A549 (cell line): ENCODE data around the gene RPL37A. TPM values are rescaled to one million over a fixed set of nuclear protein-coding genes. Genes with fewer than 3 reads are reported as not detected.

Experiments
- ATAC-seq, 2 experiments: fragments of 200-7000 bp in 1 of 2; fragments of >200 bp in 1 of 2; cut with Nextera tagmentation in 1 of 2; cut with Tn5 transposase in 1 of 2; 3 replicates each; pipeline versions ENCODE4 v1.8.0 to v1.9.1; 2018 to 2020; ENCODE audit warnings: mild to moderate bottlenecking in 1 of 2, moderate library complexity in 1 of 2
- CTCF ChIA-PET: fragments of 300-600 bp; sonication (Branson Sonifier 250); formaldehyde crosslinking; extraction: SDS; loops from one replicate; lab custom pipeline; 2021; ENCODE audit warnings: antibody characterized with exemption, inconsistent platforms; lab: Yijun Ruan, JAX
- POLR2A ChIA-PET: fragments of 350-600 bp; formaldehyde crosslinking; extraction: SDS; loops from one replicate; lab custom pipeline; 2021; ENCODE audit warnings: antibody characterized with exemption, inconsistent platforms; lab: Yijun Ruan, JAX
- DNase-seq, 2 experiments: peaks; one replicate each; pipeline versions ENCODE4 v3.0.0 to v3.0.0-alpha.2; 2011 to 2016; ENCODE audit warnings: low read depth in 1 of 2, low spot score in 1 of 2
- FAIRE-seq: peaks from 2 replicates; lab custom pipeline; 2011; peaks lifted over from hg19 to GRCh38; lab: Jason Lieb, UNC
- H3K27ac ChIP-seq, 2 experiments: fragments of >200 bp; sonication (Bioruptor Twin); formaldehyde crosslinking; 3 replicates each; pipeline ENCODE4 v1.5.1; 2016 to 2017
- H3K4me1 ChIP-seq: fragments of >200 bp; sonication (Bioruptor Twin); formaldehyde crosslinking; 3 replicates; pipeline ENCODE4 v1.6.1; 2016
- H3K4me2 ChIP-seq: fragments of >200 bp; sonication (Bioruptor Twin); formaldehyde crosslinking; 3 replicates; pipeline ENCODE4 v1.6.1; 2016
- H3K4me3 ChIP-seq: fragments of >200 bp; sonication (Bioruptor Twin); formaldehyde crosslinking; 3 replicates; pipeline ENCODE4 v1.5.1; 2016
- H3K9me3 ChIP-seq: fragments of >200 bp; sonication (Bioruptor Twin); formaldehyde crosslinking; 3 replicates; pipeline ENCODE4 v1.6.1; 2016
- CHD2 ChIP-seq: fragments of 150-350 bp; IDR thresholded peaks from 2 replicates; pipeline ENCODE4 v1.6.1; 2014; ENCODE audit warnings: low read length; ENCODE audit not compliant: partially characterized antibody
- CHD4 ChIP-seq: fragments of 200-600 bp; sonication (generic); IDR thresholded peaks from 2 replicates; pipeline ENCODE4 v1.6.1; 2016; ENCODE audit warnings: antibody characterized with exemption, mild to moderate bottlenecking, borderline replicate concordance
- CTCF ChIP-seq: fragments of >200 bp; sonication (Bioruptor Twin); formaldehyde crosslinking; IDR thresholded peaks from 3 replicates; pipeline ENCODE4 v1.5.1; 2016
- E2F6 ChIP-seq: IDR thresholded peaks from 2 replicates; pipeline ENCODE4 v1.6.1; 2012; ENCODE audit warnings: low read depth, borderline replicate concordance
- EHMT2 ChIP-seq: fragments of 200-600 bp; sonication (generic); IDR thresholded peaks from 2 replicates; pipeline ENCODE4 v1.6.1; 2016; ENCODE audit warnings: antibody characterized with exemption, low read depth, mild to moderate bottlenecking, moderate library complexity
- ELK1 ChIP-seq: fragments of 150-350 bp; IDR thresholded peaks from 2 replicates; pipeline ENCODE4 v1.6.1; 2014; ENCODE audit warnings: low read depth, mild to moderate bottlenecking, low read length
- ESRRA ChIP-seq: fragments of 150-350 bp; IDR thresholded peaks from 2 replicates; pipeline ENCODE4 v1.6.1; 2014; ENCODE audit warnings: mild to moderate bottlenecking, low read length, borderline replicate concordance
- FOSL2 ChIP-seq, 2 experiments: fragments of 450-650 bp in 1 of 2; fragments of >200 bp in 1 of 2; sonication (Bioruptor Twin) in 1 of 2; formaldehyde crosslinking; IDR thresholded peaks; 2 replicates each; pipeline versions ENCODE4 v1.5.0 to v1.6.1; 2016 to 2020; ENCODE audit warnings: mild to moderate bottlenecking in 1 of 2, moderate library complexity in 1 of 2
- HES2 ChIP-seq: fragments of >200 bp; sonication (Bioruptor Twin); formaldehyde crosslinking; IDR thresholded peaks from 2 replicates; pipeline ENCODE4 v1.6.1; 2016
- HMGXB4 ChIP-seq: fragments of 250-450 bp; sonication (Bioruptor Pico); IDR thresholded peaks from 2 replicates; pipeline ENCODE4 v1.5.0; 2021; ENCODE audit warnings: mild to moderate bottlenecking, moderate library complexity, borderline replicate concordance
- HOXA7 ChIP-seq: fragments of 250-450 bp; sonication (Bioruptor Pico); IDR thresholded peaks from 2 replicates; pipeline ENCODE4 v1.5.0; 2020; ENCODE audit warnings: mild to moderate bottlenecking, moderate library complexity
- JUN ChIP-seq, 2 experiments: fragments of >200 bp; sonication (Bioruptor Twin); formaldehyde crosslinking; IDR thresholded peaks; 2 replicates in 1 of 2; 3 replicates in 1 of 2; pipeline ENCODE4 v1.6.1; 2016 to 2017
- MAX ChIP-seq: IDR thresholded peaks from 2 replicates; pipeline ENCODE4 v1.6.1; 2012
- MAZ ChIP-seq: fragments of 150-350 bp; IDR thresholded peaks from 2 replicates; pipeline ENCODE4 v1.6.1; 2014; ENCODE audit warnings: antibody characterized with exemption, low read depth, low read length, borderline replicate concordance
- MYC ChIP-seq: IDR thresholded peaks from 2 replicates; pipeline ENCODE4 v1.6.1; 2012; ENCODE audit warnings: mild to moderate bottlenecking, inconsistent platforms, low read length, improper control_type of control experiment, borderline replicate concordance
- NPAS2 ChIP-seq: fragments of 250-450 bp; sonication (Bioruptor Pico); IDR thresholded peaks from 2 replicates; pipeline ENCODE4 v1.8.0; 2022; ENCODE audit warnings: mild to moderate bottlenecking, moderate library complexity, borderline replicate concordance
- RAD21 ChIP-seq, 2 experiments: fragments of >200 bp in 1 of 2; sonication (Bioruptor Twin) in 1 of 2; formaldehyde crosslinking in 1 of 2; IDR thresholded peaks in 1 of 2; conservative IDR thresholded peaks in 1 of 2; 2 replicates in 1 of 2; 3 replicates in 1 of 2; pipeline ENCODE4 v1.6.1; 2012 to 2018; ENCODE audit warnings: inconsistent platforms in 1 of 2
- REST ChIP-seq: fragments of 200-600 bp; sonication (generic); IDR thresholded peaks from 2 replicates; pipeline ENCODE4 v1.6.1; 2016; ENCODE audit warnings: antibody characterized with exemption, mild to moderate bottlenecking, moderate library complexity
- SREBF2 ChIP-seq: fragments of 450-650 bp; IDR thresholded peaks from 2 replicates; pipeline ENCODE4 v1.6.1; 2014; ENCODE audit warnings: mild to moderate bottlenecking, moderate library complexity
- TP53 ChIP-seq: fragments of 250-450 bp; sonication (Bioruptor Pico); IDR thresholded peaks from 2 replicates; pipeline ENCODE4 v1.5.0; 2021; ENCODE audit warnings: mild to moderate bottlenecking, moderate library complexity
- USF2 ChIP-seq: fragments of 450-650 bp; IDR thresholded peaks from 2 replicates; pipeline ENCODE4 v1.6.1; 2014; ENCODE audit warnings: antibody characterized with exemption
- ZNF302 ChIP-seq: fragments of 250-450 bp; sonication (Bioruptor Pico); IDR thresholded peaks from 2 replicates; pipeline ENCODE4 v1.9.0; 2021; ENCODE audit warnings: inconsistent platforms, mild to moderate bottlenecking, moderate library complexity
- ZSCAN20 ChIP-seq: fragments of 250-450 bp; sonication (Bioruptor Pico); IDR thresholded peaks from 2 replicates; pipeline ENCODE4 v1.8.0; 2022; ENCODE audit warnings: mild to moderate bottlenecking, moderate library complexity
- WGBS: methylation state at CpG from one replicate; pipeline ENCODE4 v1.1.6; 2017; ENCODE audit errors: missing lambda C conversion rate; 5-methylcytosine and 5-hydroxymethylcytosine counted together
- polyA plus RNA-seq, 4 experiments: library from polyadenylated mRNA; depleted of rRNA in 3 of 4; stranded (reverse); fragments of >200 nt; fragmentation: RNase III in 1 of 4; extraction: RNeasy Plus Mini Kit Qiagen cat#74134 plus additional on column Dnase treatment in 1 of 4; gene quantifications; 2 replicates in 3 of 4; 3 replicates in 1 of 4; pipeline ENCODE4 v1.2.3, GENCODE V29; 2011 to 2017

Gene RPL37A
- polyA plus RNA-seq, 2 of the 4 experiments (the other 2 are of a cell fraction) = 4,046 to 4,381 TPM

- WGBS = 57% methylated on average over 3 of the region's 3 CpGs
- no peaks in the 10 kb centered on the region for H3K9me3 ChIP-seq
Observed at GRCh38 chr2:216541505-216541904, 42.9 kb downstream of the RPL37A start.

GRCh38 chr2:216545359-216545758 lies 46.7 kb downstream of the RPL37A start:
- DNase-seq (no peak), ATAC-seq (no peak), FAIRE-seq (no peak)
- Histone ChIP-seq H3K27ac (no peak overlapping the region), H3K4me2 (no peak overlapping the region), H3K9me3 (no peaks in the 10 kb centered on the region), H3K4me1 (no peaks in the 10 kb centered on the region), H3K4me3 (no peak overlapping the region)
- CTCF ChIA-PET = interaction anchor here (1.0 kb wide), 1 partner anchor 105 kb away, joined by 3 read pairs; no protein-coding TSS in a partner anchor
- WGBS = 82% methylated on average over 4 of the region's 4 CpGs
- POLR2A ChIA-PET = no interaction called here
- TF ChIP-seq EHMT2 (no peak), MAX (no peak), ZSCAN20 (CRISPR knock-in tag) (no peak), MAZ (no peak), REST (no peak), NPAS2 (CRISPR knock-in tag) (no peak), ZNF302 (CRISPR knock-in tag) (no peak), USF2 (no peak), HOXA7 (CRISPR knock-in tag) (no peak), CHD4 (no peak), ELK1 (no peak)

More at GRCh38 chr2:216541505-216541904, 42.9 kb downstream of the RPL37A start:
- TF ChIP-seq CTCF (no peak), HOXA7 (CRISPR knock-in tag) (no peak), JUN (IDR thresholded peaks at IDR 0.05) (no peak), MYC (no peak), RAD21 (conservative IDR thresholded peaks at IDR 0.05 in 1 of 2, IDR thresholded peaks at IDR 0.05 in 1 of 2) (no peak), SREBF2 (no peak), HES2 (no peak), HMGXB4 (CRISPR knock-in tag) (no peak), FOSL2 (IDR thresholded peaks at IDR 0.05) (no peak), FOSL2 (CRISPR knock-in tag; IDR thresholded peaks at IDR 0.05) (no peak), ZNF302 (CRISPR knock-in tag) (no peak), TP53 (CRISPR knock-in tag) (no peak), E2F6 (no peak), ESRRA (no peak), CHD2 (no peak)
- FAIRE-seq = no peak
- ChIA-PET CTCF (no interaction called here), POLR2A (no interaction called here)
- Histone ChIP-seq H3K27ac (no peak overlapping the region), H3K4me2 (no peak overlapping the region), H3K4me3 (no peak overlapping the region), H3K4me1 (peaks cover 10% of the 10 kb centered on the region)
- ATAC-seq = no peak
- no peak for DNase-seq
